Activated CD8-positive, alpha-beta T cell treated with anti-CD3 and anti-CD28 coated beads for 36 hours (primary cell): Measurements from ENCODE around the gene DDX52. TPM values are rescaled to one million over a fixed set of nuclear protein-coding genes. Genes with fewer than 3 reads are reported as not detected.

Experiments
- ATAC-seq: fragments of 200-7000 bp; cut with Tn5 transposase; one replicate; pipeline ENCODE4 v1.10.0; 2021; ENCODE audit warnings: mild to moderate bottlenecking, moderate library complexity
- CTCF ChIA-PET: fragments of 350-600 bp; sonication (Branson Sonifier 250); formaldehyde crosslinking; loops from one replicate; lab custom pipeline; 2021; ENCODE audit warnings: antibody characterized with exemption; lab: Charles Lee
- POLR2A ChIA-PET: fragments of 350-600 bp; sonication (Branson Sonifier 250); formaldehyde crosslinking; loops from one replicate; lab custom pipeline; 2021; ENCODE audit warnings: antibody characterized with exemption; lab: Charles Lee
- DNase-seq: peaks from one replicate; pipeline ENCODE4 v3.0.0-alpha.2; 2020
- H3K27ac Mint-ChIP-seq: one replicate; pipeline ENCODE4 v1.8.0; 2021; ENCODE audit warnings: mild to moderate bottlenecking, mixed read lengths
- H3K27me3 Mint-ChIP-seq: one replicate; pipeline ENCODE4 v1.8.0; 2021; ENCODE audit warnings: mixed read lengths
- H3K36me3 Mint-ChIP-seq: one replicate; pipeline ENCODE4 v1.8.0; 2021; ENCODE audit warnings: low read depth, mixed read lengths
- H3K4me1 Mint-ChIP-seq: one replicate; pipeline ENCODE4 v1.8.0; 2021; ENCODE audit warnings: low read depth, mixed read lengths
- H3K4me3 Mint-ChIP-seq: one replicate; pipeline ENCODE4 v1.8.0; 2021; ENCODE audit warnings: mild to moderate bottlenecking, moderate library complexity, mixed read lengths
- H3K9me3 Mint-ChIP-seq: one replicate; pipeline ENCODE4 v1.8.0; 2021; ENCODE audit warnings: mixed read lengths
- CTCF ChIP-seq: fragments of 200-600 bp; IDR thresholded peaks from one replicate; pipeline ENCODE4 v1.8.0; 2022; ENCODE audit warnings: antibody characterized with exemption, mild to moderate bottlenecking
- intact Hi-C: fragments of 100-400 bp; cut with micrococcal nuclease; formaldehyde crosslinking; loops from one replicate; pipeline ENCODE4 v1.10.0; 2022
- total RNA-seq, 2 experiments: library from RNA; stranded (reverse); gene quantifications; one replicate each; pipeline ENCODE4 v1.2.3, GENCODE V29; 2021

Gene DDX52
- total RNA-seq, 2 experiments from 2014 or later = 33.1 to 34.5 TPM

- DNase-seq = peak; percentile 23
- Mint-ChIP-seq H3K27me3 (no peaks in the 10 kb centered on the region), H3K4me1 (peaks cover 42% of the 10 kb centered on the region), H3K4me3 (peak overlapping the region; percentile 73), H3K27ac (peak overlapping the region; percentile 91), H3K9me3 (no peaks in the 10 kb centered on the region), H3K36me3 (peaks cover 23% of the 10 kb centered on the region)
- no peak for ATAC-seq
- intact Hi-C loops = no loop called here
- POLR2A ChIA-PET = interaction anchor here (0.8 to 1.3 kb wide), 9 partner anchors 9 to 118 kb away, joined by 3 to 6 read pairs (median 3); no protein-coding TSS in a partner anchor
- CTCF ChIA-PET = interaction anchor here (0.7 to 3.7 kb wide), 14 partner anchors 9 to 235 kb away, joined by 3 to 14 read pairs (median 6); no protein-coding TSS in a partner anchor
- TF ChIP-seq CTCF = no peak
These were observed 34.7 kb downstream of the DDX52 start for GRCh38 chr17:37608351-37609169.

GRCh38 chr17:37607637-37608331, 35.5 kb downstream of the DDX52 start:
- no peak for ATAC-seq
- DNase-seq = peak; percentile 28
- CTCF ChIA-PET = interaction anchor here (0.7 to 2.8 kb wide), 3 partner anchors 11 to 16 kb away, joined by 3 to 10 read pairs (median 8); no protein-coding TSS in a partner anchor
- Mint-ChIP-seq H3K27ac (peak overlapping the region; percentile 91), H3K9me3 (no peaks in the 10 kb centered on the region), H3K4me3 (peak overlapping the region; percentile 73), H3K36me3 (peaks cover 24% of the 10 kb centered on the region), H3K27me3 (no peaks in the 10 kb centered on the region), H3K4me1 (peaks cover 48% of the 10 kb centered on the region)
- POLR2A ChIA-PET = interaction anchor here (0.8 to 1.3 kb wide), 4 partner anchors 9 to 71 kb away, joined by 3 read pairs; no protein-coding TSS in a partner anchor
- intact Hi-C loops = no loop called here
- no peak for TF ChIP-seq CTCF

- DNase-seq (peak; percentile 73), ATAC-seq (peak; percentile 48)
- Mint-ChIP-seq H3K4me1 (peaks cover 52% of the 10 kb centered on the region), H3K4me3 (peak overlapping the region; percentile 73), H3K9me3 (no peaks in the 10 kb centered on the region), H3K36me3 (peaks cover 27% of the 10 kb centered on the region), H3K27me3 (no peaks in the 10 kb centered on the region), H3K27ac (peak overlapping the region; percentile 91)
- POLR2A ChIA-PET = interaction anchor here (0.9 kb wide), 1 partner anchor 10 kb away, joined by 3 read pairs; no protein-coding TSS in a partner anchor
- CTCF ChIA-PET = interaction anchor here (0.6 to 2.6 kb wide), 8 partner anchors 10 to 233 kb away, joined by 3 to 9 read pairs (median 4); no protein-coding TSS in a partner anchor
- no peak for TF ChIP-seq CTCF
- intact Hi-C loops = no loop called here
These were observed 37.3 kb downstream of the DDX52 start for GRCh38 chr17:37605813-37606505.

DNA sequence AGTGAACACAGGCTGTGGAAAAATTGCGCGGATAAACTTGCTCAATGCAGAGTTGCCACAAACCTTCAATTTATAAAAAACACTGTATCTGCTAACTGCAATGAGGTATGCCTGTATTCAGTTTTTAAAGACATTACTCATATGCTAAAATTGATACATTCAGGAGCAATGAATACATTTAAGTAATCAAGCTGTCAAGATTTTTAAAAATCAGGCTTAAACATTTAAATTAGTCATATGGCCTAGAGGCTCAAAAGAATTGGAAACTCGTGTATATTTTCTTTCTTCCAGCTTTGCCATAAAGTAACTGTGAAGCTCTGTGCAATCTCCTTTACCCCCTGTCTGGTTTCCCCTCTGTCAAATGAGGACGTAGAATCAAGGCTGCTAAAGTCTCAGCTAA, 38.2 kb downstream of the DDX52 start:
- CTCF ChIA-PET = interaction anchor here (0.7 to 2.6 kb wide), 6 partner anchors 9 to 232 kb away, joined by 3 to 9 read pairs (median 4); no protein-coding TSS in a partner anchor
- no peak for DNase-seq
- intact Hi-C loops = no loop called here
- Mint-ChIP-seq H3K27me3 (no peaks in the 10 kb centered on the region), H3K27ac (peak overlapping the region; percentile 91), H3K36me3 (peaks cover 29% of the 10 kb centered on the region), H3K4me1 (peaks cover 55% of the 10 kb centered on the region), H3K4me3 (peak overlapping the region; percentile 73), H3K9me3 (no peaks in the 10 kb centered on the region)
- TF ChIP-seq CTCF = no peak
- POLR2A ChIA-PET = interaction anchor here (0.9 to 2.0 kb wide), 3 partner anchors 11 to 194 kb away, joined by 3 to 7 read pairs (median 3); partner anchors contain the start of gene DDX52
- ATAC-seq = no peak
